GM19240 (cell line): ENCODE results near the gene METTL3.

Experiments
- DNase-seq: peaks from one replicate; pipeline ENCODE4 v3.0.0; 2011; ENCODE audit warnings: low spot score; ENCODE audit not compliant: insufficient read length

Gene METTL3

DNA sequence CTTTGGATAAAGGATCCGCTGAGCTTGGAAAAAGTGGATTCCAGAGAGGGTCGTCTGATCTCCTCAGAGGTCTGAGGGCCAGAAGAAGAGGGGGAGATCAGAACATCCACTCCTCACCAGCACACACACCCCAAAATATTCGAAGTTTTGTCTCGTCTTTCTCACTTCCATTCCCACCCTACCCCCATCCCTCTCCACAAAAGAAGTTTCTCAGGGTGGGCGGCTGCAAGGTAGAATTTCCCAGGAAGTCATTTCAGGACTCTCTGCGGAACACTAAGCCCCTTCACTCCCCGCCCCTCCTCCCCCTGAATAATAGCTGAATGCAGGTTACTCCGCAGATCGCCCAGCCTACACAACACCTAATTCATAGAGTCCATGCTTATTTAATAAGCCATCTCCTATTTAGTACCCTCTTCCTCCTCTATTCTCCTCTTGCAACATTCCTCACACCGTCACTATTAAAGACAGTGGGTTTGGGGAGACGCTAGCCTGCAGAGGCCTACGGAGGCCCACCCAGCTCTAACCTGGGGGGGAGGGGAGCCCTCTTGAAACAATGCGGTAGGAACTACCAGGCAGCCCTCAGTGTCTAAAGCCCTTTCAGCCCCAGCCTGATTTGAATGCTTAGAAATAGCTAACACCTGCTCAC lies 15.7 kb upstream of the METTL3 start:
- DNase-seq = no peak

DNA sequence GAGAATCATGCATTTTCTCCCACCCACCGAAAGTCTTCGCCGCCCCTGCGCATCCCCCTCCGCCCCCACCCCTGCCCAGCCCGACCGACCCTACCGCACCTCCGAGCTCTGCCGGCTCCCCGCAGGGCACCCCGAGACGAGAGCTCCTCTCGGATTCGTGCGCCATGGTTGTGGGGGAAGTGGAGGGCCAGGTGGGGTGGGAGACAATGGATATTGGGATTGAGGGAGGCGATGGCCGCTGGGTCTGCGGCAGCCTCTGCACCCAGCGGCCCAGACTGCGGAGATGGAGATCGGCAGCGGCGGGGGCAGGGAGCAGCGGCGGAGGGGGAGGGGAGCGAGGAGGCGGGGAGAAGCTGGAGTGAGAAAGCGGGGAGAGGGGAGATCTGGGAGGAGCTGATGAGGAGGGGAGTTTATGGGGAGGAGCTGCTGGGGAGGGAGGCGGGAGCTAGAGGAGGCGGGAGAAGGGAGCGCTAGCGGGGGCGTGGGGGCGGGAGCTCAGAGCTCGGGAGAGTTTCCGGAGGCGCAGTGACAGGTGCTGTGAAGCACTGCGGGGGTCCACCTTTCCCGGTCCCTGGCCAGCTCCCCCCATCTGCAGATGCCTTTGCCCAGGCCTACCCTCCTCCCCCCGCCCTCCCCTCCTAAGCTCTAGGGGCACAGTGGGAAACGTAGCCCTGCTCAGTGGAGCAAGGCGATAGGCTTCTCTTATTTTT lies 15.0 kb upstream of the METTL3 start, which contains the start of gene SALL2:
Gene SALL2, minus strand, starts transcription at position 385 of the 710 bp plus-strand sequence. Its CDS starts 219 bp downstream, at position 166.
- DNase-seq = no peak

DNA sequence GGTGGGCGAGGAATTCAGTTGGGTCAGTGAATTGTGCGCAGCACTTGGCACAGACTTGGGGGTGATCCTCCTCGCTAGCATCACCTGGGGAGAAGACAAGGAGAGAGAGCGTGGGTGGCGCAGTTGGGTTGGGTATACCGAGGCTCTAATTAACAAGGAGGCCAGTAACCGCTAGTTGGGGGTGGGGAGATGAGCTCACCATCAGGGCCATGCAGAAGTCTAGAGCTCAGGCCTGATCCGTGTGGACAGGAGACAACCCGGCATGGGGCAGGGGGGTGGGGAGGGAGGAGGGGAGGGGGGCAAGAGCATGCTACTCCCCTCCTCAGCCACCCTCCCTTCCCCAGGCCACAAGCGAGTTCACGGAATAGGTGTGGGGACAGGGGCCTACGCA lies 14.4 kb upstream of the METTL3 start:
- no peak for DNase-seq

DNA sequence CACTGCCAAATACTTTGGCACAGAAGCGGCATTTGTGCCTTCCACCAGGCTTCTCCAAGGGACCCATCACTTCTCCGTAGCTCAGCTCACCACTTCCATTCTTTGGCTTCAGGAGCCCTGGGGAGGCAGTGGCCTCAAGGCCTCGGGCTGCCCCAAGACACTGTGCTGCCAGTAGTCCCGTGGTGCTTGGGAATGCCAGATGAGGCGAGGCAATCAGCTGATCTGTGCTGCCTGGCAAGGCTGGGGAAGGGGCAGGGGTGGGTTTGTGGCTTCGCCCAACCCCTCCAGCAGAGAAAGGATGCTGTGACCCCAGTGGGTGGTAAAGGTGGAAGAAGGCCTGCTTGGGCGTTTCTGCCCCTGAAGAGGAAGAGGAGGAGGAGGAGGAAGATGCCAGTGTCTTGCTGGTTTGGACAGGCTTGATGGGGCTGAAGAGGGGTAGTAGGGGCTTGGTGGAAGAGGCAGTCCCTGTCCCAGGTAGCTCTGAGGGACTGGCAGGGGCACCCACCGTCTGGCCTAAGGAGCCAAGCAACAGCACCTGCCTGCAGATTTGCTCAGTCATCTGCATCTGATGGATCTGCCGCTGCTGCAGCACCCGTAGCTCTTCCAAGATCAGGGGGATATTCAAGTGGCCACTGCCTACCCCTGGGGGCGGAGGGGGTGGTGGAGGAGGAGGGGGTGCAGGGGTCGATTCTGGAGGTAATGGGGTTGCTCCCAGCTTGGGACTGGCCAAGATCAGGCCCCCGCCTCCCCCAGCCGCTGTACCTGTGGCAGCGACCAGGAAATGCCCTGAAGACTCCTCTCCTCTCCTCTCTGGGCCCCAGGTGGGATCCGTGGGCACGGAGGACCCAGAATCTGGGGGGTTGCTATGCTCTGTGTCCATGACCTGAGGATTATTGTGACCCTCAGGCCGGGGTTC lies 13.7 kb upstream of the METTL3 start:
- no peak for DNase-seq

DNA sequence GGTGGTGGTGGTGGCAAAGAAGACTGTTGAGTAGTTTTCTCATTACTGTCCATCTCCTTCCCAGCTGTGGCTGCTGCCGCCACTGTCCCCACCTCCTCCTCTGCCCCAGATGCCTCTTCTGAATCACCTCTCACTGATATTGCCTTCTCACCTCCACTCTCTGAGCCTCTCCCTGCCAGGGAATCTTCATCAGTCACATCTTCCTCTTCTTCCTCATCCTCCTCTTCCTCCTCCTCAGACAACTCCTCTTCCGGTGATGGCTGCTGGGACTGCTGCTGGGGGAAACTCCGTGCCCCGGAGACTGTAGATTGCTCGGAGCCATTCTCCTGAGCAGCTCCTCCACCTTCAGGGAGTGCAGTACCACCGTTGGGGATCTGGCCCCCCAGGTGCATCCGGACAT lies 12.1 kb upstream of the METTL3 start:
- DNase-seq = no peak

DNA sequence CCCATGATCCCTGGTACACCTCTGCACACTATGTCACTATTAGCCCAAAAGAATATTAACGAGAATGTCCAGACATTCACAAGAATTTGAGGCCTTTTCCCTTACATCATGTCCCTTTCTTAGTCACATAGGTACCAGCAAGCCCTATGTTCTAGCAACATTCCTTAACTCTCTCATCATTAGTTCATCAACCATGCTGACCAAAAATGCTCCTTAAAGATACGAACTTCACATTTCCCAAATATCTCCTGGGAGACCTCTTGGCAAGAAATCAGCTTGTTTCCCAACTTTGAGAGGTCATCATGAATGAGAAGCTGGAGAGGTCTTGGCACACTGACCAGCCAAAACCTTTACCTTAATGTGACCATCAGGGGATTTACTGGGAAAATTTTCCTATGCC lies 10.4 kb upstream of the METTL3 start:
- DNase-seq = no peak

DNA sequence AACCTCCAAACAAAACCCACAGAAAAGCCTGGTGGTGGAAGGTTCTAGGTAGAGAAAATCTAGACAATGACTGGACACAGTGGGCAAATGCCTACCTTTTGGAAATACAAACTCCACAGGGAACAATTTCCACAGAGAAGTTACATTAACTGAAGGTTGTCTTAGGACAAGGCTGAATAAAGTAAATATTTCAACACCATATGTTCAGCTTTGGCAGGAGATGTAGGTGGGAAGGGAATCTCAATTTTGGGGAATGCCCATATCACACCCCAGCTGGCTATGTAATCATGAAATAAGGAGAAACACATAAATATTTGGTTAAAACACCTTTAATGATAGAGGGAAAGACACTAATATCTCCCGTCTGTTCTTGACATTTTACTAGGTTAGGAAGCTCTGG lies 9.6 kb upstream of the METTL3 start:
- DNase-seq = no peak

DNA sequence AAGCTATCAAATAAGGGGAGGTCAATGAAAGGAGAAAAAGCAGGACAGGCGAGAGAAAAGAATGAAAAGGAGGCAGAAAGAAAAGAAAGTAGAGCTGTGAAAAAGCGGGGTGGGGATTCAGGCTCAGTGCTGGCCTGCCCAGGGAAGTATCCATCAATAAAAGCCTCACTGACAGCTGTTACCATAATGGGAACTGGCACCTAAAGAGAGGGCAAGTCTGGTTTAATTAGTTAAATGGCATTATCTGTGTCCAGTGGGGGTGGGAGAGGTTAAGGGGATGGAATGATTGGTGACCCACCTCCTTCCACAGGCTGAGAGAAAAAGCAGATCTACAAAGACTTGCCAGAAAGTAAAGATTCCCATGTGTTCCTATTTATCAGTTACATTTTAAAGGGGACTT lies 7.6 kb upstream of the METTL3 start:
- DNase-seq = no peak

DNA sequence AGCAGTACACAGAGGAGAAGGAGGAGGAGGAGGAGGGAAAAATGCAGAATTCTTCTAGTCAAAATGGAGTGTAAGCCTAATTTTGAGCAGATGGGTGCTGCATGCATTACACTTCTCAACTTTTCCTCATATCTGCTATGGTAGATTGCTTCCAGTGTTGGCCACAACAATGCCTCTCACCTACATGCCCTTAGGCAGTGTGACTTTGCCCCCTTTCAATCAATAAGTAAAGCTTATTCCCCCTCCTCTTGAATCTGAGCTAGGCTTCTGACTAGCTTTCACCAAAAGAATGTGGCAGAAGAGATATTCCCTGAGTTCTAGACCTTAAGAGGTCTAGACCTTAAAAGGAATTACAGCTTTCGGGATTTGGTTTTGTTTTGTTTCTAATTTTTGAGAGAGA lies 3.2 kb upstream of the METTL3 start:
- no peak for DNase-seq

DNA sequence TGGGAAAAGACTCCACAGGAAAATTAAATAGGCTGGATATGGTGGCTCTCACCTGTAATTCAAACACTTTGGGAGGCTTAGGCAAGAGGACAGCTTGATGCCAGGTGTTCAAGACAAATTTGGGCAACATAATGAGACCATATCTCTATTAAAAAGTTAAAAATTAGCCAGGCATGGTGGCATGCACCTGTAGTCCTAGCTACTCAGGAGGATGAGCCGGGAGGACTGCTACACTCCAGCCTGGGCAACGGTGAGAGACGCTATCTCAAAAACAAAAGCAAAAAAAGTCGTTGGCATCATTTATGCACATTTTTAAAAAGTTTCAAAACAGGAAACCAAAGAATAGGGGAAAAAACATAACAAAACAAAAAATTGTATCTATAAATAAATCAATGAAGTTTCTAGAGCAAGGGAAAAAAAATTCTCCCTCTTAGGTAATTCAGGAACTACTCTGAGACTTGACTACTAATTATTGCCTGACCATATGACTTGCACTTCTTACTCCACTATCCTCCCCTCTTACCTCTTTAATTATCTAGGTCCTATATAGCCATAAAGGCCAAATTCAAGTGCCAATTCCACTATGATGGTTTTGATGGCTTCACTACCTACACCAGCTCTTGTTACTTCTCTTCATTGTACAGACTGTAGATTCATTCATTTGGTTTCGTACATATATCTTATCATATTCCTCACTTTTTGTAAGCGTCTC lies 1.6 kb downstream of the METTL3 start:
- DNase-seq = no peak

DNA sequence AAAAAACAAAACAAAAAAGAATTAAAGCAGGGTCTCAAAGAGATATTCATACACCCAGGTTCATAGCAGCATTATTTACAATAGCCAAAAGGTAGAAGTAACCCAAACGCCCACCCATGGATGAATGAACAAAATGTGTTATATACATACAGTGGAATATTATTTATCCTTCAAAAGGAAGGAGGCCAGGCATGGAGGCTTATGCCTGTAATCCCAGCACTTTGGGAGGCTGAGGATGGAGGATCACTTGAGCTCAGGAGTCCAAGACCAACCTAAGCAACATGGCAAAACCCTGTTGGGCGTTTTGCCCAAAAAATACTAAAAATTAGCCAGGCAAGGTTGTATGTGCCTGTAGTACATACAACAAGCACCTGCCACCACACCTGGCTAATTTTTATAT lies 4.6 kb downstream of the METTL3 start:
- DNase-seq = no peak

DNA sequence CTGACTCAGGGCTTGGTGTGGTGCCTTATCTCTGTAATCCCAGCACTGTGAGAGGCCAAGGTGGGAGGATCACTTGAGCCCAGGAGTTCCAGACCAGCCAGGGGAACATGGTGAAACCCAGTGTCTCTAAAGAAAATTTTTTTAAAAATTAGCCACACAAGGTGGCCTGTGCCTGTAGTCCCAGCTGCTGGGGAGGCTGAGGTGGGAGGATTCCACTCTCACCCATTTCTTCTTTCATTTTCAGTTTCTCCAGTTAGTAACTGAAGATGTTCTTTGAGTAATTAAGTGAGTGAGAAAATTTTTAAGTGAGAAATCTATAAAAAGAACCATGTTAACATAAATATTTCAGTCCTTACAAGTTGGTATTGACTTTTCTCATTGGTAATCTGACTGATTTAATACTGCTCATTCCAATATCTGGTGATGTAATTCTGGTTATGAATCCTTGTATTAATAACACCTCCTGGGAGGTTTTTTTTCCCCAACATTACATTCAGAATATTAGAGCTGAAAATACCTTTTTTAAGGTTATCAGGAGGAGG lies 6.1 kb downstream of the METTL3 start:
- DNase-seq = no peak

DNA sequence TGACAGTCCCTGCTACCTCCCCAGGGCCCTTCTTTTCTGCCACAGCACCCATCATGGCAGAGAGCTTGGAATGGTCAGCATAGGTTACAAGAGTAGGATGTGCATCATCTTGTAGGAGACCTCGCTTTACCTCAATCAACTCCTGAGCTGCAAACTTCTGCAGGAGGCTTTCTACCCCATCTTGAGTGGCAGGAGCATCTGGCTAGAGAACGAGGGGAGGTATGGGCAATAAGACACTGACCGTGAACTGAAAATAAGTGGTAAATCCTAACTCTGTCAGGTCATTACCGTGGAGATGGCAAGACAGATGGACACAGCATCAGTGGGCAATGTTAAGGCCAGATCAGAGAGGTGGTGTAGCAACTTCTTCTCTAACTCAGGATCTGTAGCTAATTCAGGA lies 7.8 kb downstream of the METTL3 start:
- no peak for DNase-seq

DNA sequence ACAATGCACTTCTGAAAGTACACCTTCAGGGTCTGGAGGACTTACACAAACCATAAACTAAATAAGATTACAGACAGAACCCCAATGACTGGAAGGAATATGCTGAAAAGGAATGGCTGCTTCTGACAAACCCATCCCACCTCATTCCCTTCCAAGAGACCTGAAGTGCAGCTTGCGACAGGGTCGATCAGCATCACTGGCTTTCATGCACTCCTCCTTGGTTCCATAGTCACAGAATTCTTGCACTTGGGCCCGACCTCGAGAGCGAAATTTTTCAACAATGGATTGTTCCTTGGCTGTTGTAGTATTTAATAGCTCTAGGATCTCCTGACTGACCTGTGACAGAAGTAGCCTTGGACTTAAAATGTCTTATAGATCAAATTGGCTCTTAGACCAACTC lies 9.6 kb downstream of the METTL3 start:
- DNase-seq = no peak

DNA sequence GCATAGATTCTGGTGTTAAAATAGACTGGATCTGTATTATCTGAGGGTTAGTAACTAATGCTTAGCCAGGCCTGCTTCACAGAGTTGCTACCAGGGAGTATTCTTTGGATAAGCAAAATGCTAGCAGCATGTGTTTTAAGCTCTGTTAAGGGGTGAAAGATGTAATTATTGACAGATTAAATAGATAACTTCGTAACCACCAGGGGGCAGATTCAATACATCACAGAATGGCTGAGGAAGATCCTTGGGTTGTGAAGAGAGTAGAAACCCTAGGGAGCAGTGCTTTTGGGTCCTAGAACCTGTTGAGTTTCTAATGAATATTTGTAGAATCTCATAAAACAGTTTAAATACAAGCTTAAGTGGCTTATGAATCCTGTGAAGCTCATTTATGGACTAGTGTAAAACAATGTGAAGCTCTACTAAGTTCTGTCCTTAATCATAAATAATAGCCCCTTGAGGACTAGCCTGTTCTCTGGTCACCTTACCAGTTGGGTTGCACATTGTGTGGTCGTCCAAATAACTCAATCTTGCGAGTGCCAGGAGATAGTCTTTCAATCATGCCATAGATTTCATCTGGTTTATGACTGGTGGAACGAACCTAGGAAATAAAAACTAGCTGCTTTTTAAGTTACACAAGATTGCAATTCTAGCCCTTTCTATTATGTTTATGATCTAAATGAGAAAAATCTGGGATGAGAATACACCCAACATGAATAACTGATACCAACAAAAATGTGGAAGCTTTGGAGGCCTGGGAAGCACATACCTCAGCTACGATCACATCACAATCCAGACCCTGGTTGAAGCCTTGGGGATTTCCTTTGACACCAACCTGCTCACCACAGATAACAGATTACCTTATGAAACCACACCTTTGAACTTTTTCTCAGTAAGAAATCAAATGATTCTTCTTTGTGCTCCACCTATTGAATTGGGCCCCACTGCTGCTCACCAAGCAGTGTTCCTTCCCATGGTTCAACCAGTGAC lies 12.3 kb downstream of the METTL3 start:
- DNase-seq = peak; percentile 9

DNA sequence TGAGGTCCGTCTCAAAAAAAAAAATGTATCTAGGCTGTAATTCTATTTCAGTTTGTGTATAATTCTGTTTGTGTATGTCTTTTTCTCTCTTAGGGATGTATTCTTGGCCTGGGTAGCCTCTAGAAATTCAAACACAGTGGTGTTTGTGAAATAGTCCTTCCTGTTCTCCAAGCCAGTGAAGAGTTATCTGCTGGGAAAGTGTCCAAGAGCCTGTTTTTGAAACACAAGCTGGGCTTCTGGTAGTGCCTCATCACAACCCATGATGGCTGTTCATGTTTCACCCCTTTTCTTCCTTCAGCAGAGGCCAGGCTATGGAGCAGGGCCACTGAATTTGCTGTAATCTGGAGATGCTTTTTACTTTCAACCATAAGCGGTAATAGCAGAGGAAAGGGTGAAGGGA lies 14.7 kb downstream of the METTL3 start:
- no peak for DNase-seq

DNA sequence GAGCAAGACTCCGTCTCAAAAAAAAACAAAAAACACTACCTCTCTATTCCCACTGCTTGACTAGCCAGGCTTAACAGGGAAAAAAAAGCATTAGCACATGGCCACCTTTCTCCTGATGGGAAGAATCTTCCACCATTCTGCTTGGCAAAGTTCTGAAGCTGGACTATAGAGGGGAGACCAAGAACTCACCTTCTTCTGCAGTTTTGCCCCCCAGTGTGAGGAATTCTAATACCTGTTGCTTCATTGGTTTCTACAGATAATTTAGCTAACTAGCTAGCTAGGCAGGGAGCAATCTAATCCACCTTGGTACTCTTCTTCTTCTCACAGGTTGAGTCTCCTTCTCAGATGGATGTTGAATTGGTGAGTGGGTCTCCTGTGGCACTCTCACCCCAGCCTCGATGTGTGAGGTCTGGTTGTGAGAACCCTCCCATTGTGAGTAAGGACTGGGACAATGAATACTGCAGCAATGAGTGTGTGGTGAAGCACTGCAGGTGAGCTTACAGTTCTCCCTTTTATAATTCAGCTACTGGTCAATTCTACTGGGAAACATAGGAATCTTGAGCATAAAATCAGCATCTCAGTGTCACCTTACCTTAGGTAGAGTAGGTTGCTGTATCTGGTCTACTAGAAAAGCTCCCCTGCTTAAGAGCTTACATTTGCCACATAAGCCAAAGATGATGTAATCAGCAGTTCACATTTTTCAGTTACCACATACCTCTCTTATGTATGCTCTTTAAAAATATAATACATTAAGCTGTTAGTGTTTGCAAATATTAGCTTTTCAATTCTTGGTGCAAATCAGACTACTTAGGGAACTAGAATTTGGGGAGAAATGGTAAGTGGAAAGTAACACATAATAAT lies 16.0 kb downstream of the METTL3 start:
- DNase-seq = no peak

DNA sequence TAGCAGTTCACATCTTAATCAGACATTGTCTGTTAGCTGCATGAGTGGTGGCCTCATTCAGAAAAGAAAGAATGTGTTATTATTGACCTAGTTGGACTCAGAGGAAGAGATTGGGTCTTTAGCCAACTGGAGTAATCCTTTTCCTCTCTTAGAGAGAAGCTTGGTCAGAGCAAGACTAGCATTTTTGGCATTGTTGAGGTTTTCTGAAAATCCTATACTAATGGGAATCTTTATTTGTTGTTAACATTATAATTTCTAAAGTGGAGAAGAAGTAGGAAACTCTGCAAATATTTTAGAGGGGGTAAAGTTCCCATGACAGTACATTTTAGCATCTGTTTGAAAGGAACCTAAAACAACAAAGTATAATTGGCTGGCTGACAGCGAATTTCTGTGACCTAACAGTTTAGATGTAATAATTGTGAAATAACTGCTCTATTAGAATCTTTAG lies 24.5 kb downstream of the METTL3 start:
- DNase-seq = no peak
